ENCODE results near the gene MAPKAPK3.

MAPKAPK3 gene

GRCh38 chr3:50630877-50631276 lies 13.9 kb downstream of the MAPKAPK3 start:
- peak; percentile 46 for DNase-seq

- no peak for DNase-seq
Measured at GRCh38 chr3:50632450-50632849, 15.5 kb downstream of the MAPKAPK3 start.

GRCh38 chr3:50633230-50633790 lies 16.4 kb downstream of the MAPKAPK3 start:
- no peak for DNase-seq

- no peak for DNase-seq
Measured at GRCh38 chr3:50635066-50635465, 18.1 kb downstream of the MAPKAPK3 start.

- no peak for DNase-seq
Measured at GRCh38 chr3:50637011-50637410, 20.1 kb downstream of the MAPKAPK3 start.

- DNase-seq = no peak
Measured at GRCh38 chr3:50637945-50638344, 21.0 kb downstream of the MAPKAPK3 start.

- no peak for DNase-seq
Measured at GRCh38 chr3:50639055-50639494, 22.1 kb downstream of the MAPKAPK3 start.

- DNase-seq = no peak
Measured at GRCh38 chr3:50642382-50642781, 25.4 kb downstream of the MAPKAPK3 start.

GRCh38 chr3:50644561-50644960 lies 27.6 kb downstream of the MAPKAPK3 start:
- no peak for DNase-seq

GRCh38 chr3:50645378-50645777 lies 28.4 kb downstream of the MAPKAPK3 start:
- no peak for DNase-seq

GRCh38 chr3:50648313-50648712 lies 31.4 kb downstream of the MAPKAPK3 start:
- DNase-seq = no peak

GRCh38 chr3:50648944-50649343 lies 32.0 kb downstream of the MAPKAPK3 start:
- no peak for DNase-seq

- no peak for DNase-seq
Measured at GRCh38 chr3:50649451-50649931, 32.5 kb downstream of the MAPKAPK3 start.

- no peak for DNase-seq
Measured at GRCh38 chr3:50650018-50650417, 33.1 kb downstream of the MAPKAPK3 start.

- no peak for DNase-seq
Measured at GRCh38 chr3:50651445-50651844, 34.5 kb downstream of the MAPKAPK3 start.

- no peak for DNase-seq
Measured at GRCh38 chr3:50651920-50652529, 35.1 kb downstream of the MAPKAPK3 start.

GRCh38 chr3:50652709-50653108 lies 35.8 kb downstream of the MAPKAPK3 start:
- DNase-seq = no peak

- no peak for DNase-seq
Measured at GRCh38 chr3:50653937-50654595, 37.1 kb downstream of the MAPKAPK3 start.

GRCh38 chr3:50655009-50655830 lies 38.3 kb downstream of the MAPKAPK3 start:
- DNase-seq = no peak

GRCh38 chr3:50656417-50657195 lies 39.7 kb downstream of the MAPKAPK3 start:
- DNase-seq = no peak

GRCh38 chr3:50657407-50657806 lies 40.5 kb downstream of the MAPKAPK3 start:
- no peak for DNase-seq

GRCh38 chr3:50657816-50658215 lies 40.9 kb downstream of the MAPKAPK3 start:
- DNase-seq = no peak

- DNase-seq = no peak
Measured at GRCh38 chr3:50658416-50658815, 41.5 kb downstream of the MAPKAPK3 start.

Measured in NCI-H146 (cell line).